Stomach (tissue), 9 donors: ENCODE results near the gene LHX8. TPM values are rescaled to one million over a fixed set of nuclear protein-coding genes. Genes with fewer than 3 reads are reported as not detected.
A peak's percentile ranks its signal among the peaks of the same experiment; 100 is the strongest.

Experiments used
- DNase-seq, 2 donors: peaks; one replicate each; pipeline versions ENCODE4 v3.0.0 to v3.0.0-alpha.2; 2013 to 2019
- H3K27ac ChIP-seq, 5 donors: fragments of 200-600 bp in 4 of 5; sonication (generic) in 4 of 5; one replicate each; pipeline ENCODE4 v1.5.1; 2013 to 2019; ENCODE audit warnings: mild to moderate bottlenecking in 1 of 5, moderate library complexity in 1 of 5
- H3K27me3 ChIP-seq, 3 donors: fragments of 200-600 bp; sonication (generic); one replicate each; pipeline ENCODE4 v1.5.1; 2017 to 2019; ENCODE audit warnings: mixed run types in 1 of 3
- H3K36me3 ChIP-seq, 4 donors: fragments of 200-600 bp; sonication (generic); 1 replicate in 3 of 4; 2 replicates in 1 of 4; pipeline ENCODE4 v1.5.1; 2016 to 2019
- H3K4me1 ChIP-seq, 4 donors: fragments of 200-600 bp; sonication (generic); one replicate each; pipeline ENCODE4 v1.5.1; 2016 to 2019
- H3K4me3 ChIP-seq, 4 donors: fragments of 200-600 bp; sonication (generic) in 3 of 4; one replicate each; pipeline ENCODE4 v1.5.1; 2016 to 2019; ENCODE audit warnings: mild to moderate bottlenecking in 1 of 4
- H3K9me3 ChIP-seq, 4 donors: fragments of 200-600 bp; sonication (generic); one replicate each; pipeline ENCODE4 v1.5.1; 2016 to 2019
- EP300 ChIP-seq: sonication (generic); formaldehyde crosslinking; IDR thresholded peaks from one replicate; pipeline ENCODE4 v1.6.1; 2017; ENCODE audit warnings: antibody characterized with exemption
- POLR2A ChIP-seq, 4 donors: fragments of 450-650 bp; IDR thresholded peaks; one replicate each; pipeline ENCODE4 v1.6.1; 2016; ENCODE audit warnings: antibody characterized with exemption in 4 of 4, control low read depth in 2 of 4, mild to moderate bottlenecking in 1 of 4, moderate library complexity in 1 of 4
- POLR2AphosphoS5 ChIP-seq, 3 donors: sonication (generic); formaldehyde crosslinking; IDR thresholded peaks; one replicate each; pipeline ENCODE4 v1.6.1; 2016; ENCODE audit warnings: antibody characterized with exemption in 3 of 3
- WGBS, 5 donors: extraction: QIAGEN DNeasy Blood & Tissue Kit in 3 of 5; methylation state at CpG; one replicate each; pipeline versions ENCODE4 v1.1.5 to v1.1.7; 2013 to 2018; 5-methylcytosine and 5-hydroxymethylcytosine counted together
- intact Hi-C: fragments of 100-400 bp; cut with DNase I; formaldehyde crosslinking; loops from one replicate; pipeline ENCODE4 v1.15.1; 2023; ENCODE audit warnings: low total_unique reads
- polyA plus RNA-seq, 3 donors: library from polyadenylated mRNA; stranded (reverse); fragments of 200-250 nt; gene quantifications; one replicate each; pipeline ENCODE4 v1.2.3, GENCODE V29; 2013
- total RNA-seq, 5 donors: library from RNA; depleted of rRNA; stranded (reverse); fragments of >200 nt; gene quantifications; one replicate each; pipeline versions ENCODE4 v1.1.0 to v1.2.3, GENCODE V29; 2014 to 2016
- TF ChIP-seq, protein P1 (sequence below), 7 experiments: fragments of 450-650 bp in 4 of 7; fragments of 200-600 bp in 3 of 7; sonication (generic) in 3 of 7; IDR thresholded peaks; one replicate each; pipeline ENCODE4 v1.5.1; 2016 to 2019; ENCODE audit warnings: antibody characterized with exemption in 7 of 7, control low read depth in 2 of 7, mild to moderate bottlenecking in 1 of 7
- donor health status: healthy with polysubstance abuse.
- donor health status: Bipolar disorder and iron deficiency.
- donor health status: healthy.

LHX8 gene
- total and polyA plus RNA-seq, 8 donors, result 0.05 TPM; not detected in 7

GRCh38 chr1:75130865-75131564, 3.2 kb upstream of the LHX8 start:
- Histone ChIP-seq H3K9me3 (peaks cover 0 to 17% (median 7%) of the 10 kb centered on the region in 4 donors), H3K4me1 (peaks cover 10 to 45% (median 19%) of the 10 kb centered on the region in 4 donors), H3K36me3 (no peaks in the 10 kb centered on the region), H3K27me3 (peaks cover 25 to 100% (median 92%) of the 10 kb centered on the region in 3 donors), H3K4me3 (no peak overlapping the region), H3K27ac (no peak overlapping the region)
- intact Hi-C loops, result no loop called here
- TF ChIP-seq POLR2A (IDR thresholded peaks at IDR 0.05) (no peak), EP300 (no peak), POLR2AphosphoS5 (IDR thresholded peaks at IDR 0.05) (no peak)
- TF ChIP-seq, protein P1, sequence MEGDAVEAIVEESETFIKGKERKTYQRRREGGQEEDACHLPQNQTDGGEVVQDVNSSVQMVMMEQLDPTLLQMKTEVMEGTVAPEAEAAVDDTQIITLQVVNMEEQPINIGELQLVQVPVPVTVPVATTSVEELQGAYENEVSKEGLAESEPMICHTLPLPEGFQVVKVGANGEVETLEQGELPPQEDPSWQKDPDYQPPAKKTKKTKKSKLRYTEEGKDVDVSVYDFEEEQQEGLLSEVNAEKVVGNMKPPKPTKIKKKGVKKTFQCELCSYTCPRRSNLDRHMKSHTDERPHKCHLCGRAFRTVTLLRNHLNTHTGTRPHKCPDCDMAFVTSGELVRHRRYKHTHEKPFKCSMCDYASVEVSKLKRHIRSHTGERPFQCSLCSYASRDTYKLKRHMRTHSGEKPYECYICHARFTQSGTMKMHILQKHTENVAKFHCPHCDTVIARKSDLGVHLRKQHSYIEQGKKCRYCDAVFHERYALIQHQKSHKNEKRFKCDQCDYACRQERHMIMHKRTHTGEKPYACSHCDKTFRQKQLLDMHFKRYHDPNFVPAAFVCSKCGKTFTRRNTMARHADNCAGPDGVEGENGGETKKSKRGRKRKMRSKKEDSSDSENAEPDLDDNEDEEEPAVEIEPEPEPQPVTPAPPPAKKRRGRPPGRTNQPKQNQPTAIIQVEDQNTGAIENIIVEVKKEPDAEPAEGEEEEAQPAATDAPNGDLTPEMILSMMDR (IDR thresholded peaks at IDR 0.05), result no peak
- 5 to 9% (median 6%) methylated on average over 24 to 36 of the region's 36 CpGs for WGBS, 5 donors
- DNase-seq, result peak in 1 of 2 donors; percentile 13

DNA sequence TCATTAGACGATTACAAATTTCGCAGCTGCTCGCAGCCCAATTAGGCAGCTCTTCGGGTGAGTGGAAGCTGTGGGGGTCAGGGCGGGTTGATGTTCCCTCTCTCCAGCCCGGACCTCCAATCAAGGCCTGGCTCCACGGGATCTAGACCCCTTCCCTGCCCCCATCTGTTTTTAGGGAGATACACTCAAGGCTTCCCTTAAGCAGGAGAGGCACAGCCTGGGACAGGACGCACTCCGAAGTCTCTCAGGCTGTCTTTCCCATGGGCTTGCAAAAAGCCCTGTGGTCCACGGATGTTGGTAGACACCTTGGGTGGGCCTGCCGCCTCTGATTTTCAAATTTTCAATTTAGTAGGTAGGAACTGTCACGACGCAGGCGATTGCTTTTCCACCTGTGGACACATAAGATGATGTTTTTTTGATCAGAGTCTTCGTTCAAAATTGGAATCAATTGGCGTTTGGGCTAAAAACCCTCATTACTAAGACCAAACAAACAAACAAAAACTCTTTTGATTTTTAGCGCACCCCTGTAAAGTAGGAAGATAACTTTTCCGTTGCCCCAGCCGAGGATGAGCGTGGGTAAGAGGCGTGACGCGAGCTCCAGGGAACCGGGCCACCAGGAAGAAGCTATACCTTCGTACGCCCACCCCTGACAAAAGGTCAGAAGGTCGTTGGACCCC, 2.5 kb upstream of the LHX8 start:
- peak in 1 of 2 donors; percentile 3 for DNase-seq
- H3K27me3 ChIP-seq, result peaks cover 32 to 100% (median 99%) of the 10 kb centered on the region in 3 donors
- H3K27ac ChIP-seq, result no peak overlapping the region
- no peak for TF ChIP-seq EP300
- TF ChIP-seq, protein P1 (IDR thresholded peaks at IDR 0.05), result no peak
- H3K9me3 ChIP-seq, result peaks cover 0 to 14% (median 9%) of the 10 kb centered on the region in 4 donors
- H3K4me3 ChIP-seq, result no peak overlapping the region
- 8 to 9% (median 9%) methylated on average over 27 of the region's 27 CpGs for WGBS, 5 donors
- peaks cover 17 to 52% (median 25%) of the 10 kb centered on the region in 4 donors for H3K4me1 ChIP-seq
- intact Hi-C loops, result no loop called here
- no peaks in the 10 kb centered on the region for H3K36me3 ChIP-seq

GRCh38 chr1:75132242-75132811, 1.9 kb upstream of the LHX8 start:
- intact Hi-C loops, result no loop called here
- DNase-seq, result no peak
- H3K36me3 ChIP-seq, result no peaks in the 10 kb centered on the region
- 6 to 12% (median 9%) methylated on average over 23 of the region's 23 CpGs for WGBS, 5 donors
- H3K4me3 ChIP-seq, result no peak overlapping the region
- H3K4me1 ChIP-seq, result peaks cover 19 to 55% (median 29%) of the 10 kb centered on the region in 4 donors
- no peak overlapping the region for H3K27ac ChIP-seq
- peaks cover 33 to 100% (median 99%) of the 10 kb centered on the region in 3 donors for H3K27me3 ChIP-seq
- TF ChIP-seq POLR2AphosphoS5 (IDR thresholded peaks at IDR 0.05) (no peak), POLR2A (IDR thresholded peaks at IDR 0.05) (no peak), EP300 (no peak)
- TF ChIP-seq, protein P1 (IDR thresholded peaks at IDR 0.05), result no peak
- peaks cover 0 to 11% (median 5%) of the 10 kb centered on the region in 4 donors for H3K9me3 ChIP-seq

- intact Hi-C loops, result no loop called here
- Histone ChIP-seq H3K9me3 (peaks cover 0 to 11% (median 3%) of the 10 kb centered on the region in 4 donors), H3K4me3 (no peak overlapping the region), H3K36me3 (no peaks in the 10 kb centered on the region), H3K4me1 (peaks cover 19 to 55% (median 29%) of the 10 kb centered on the region in 4 donors), H3K27ac (no peak overlapping the region), H3K27me3 (peaks cover 30 to 100% (median 94%) of the 10 kb centered on the region in 3 donors)
- TF ChIP-seq POLR2A (IDR thresholded peaks at IDR 0.05), result no peak
- no peak for TF ChIP-seq EP300
- TF ChIP-seq, protein P1 (IDR thresholded peaks at IDR 0.05), result no peak
- TF ChIP-seq POLR2AphosphoS5 (IDR thresholded peaks at IDR 0.05), result no peak
- peak in 1 of 2 donors; percentile 16 for DNase-seq
- WGBS, 5 donors, result 10 to 16% (median 12%) methylated on average over 23 of the region's 23 CpGs
These were observed 1.2 kb upstream of the LHX8 start for GRCh38 chr1:75132812-75133619.
